ENCODE results near the gene B3GALT5.

- no peak for TF ChIP-seq CTCF (IDR thresholded peaks at IDR 0.05)
- TF ChIP-seq POLR2AphosphoS5 (IDR thresholded peaks at IDR 0.05), result no peak
- no peak for TF ChIP-seq POLR2A (IDR thresholded peaks at IDR 0.05)
- TF ChIP-seq EP300 (IDR thresholded peaks at IDR 0.05), result no peak
Observed at GRCh38 chr21:39655589-39655988, 42.8 kb downstream of the B3GALT5 start.

Data from gastroesophageal sphincter (tissue), 3 donors.